ENCODE measurements around the gene HGFAC.

HGFAC gene

GRCh38 chr4:3420956-3421355 is 20.8 kb upstream of the HGFAC start:
- no peak for TF ChIP-seq CTCF (IDR thresholded peaks at IDR 0.05; ENCODE audit: low read depth, low read length)
- TF ChIP-seq EZH2phosphoT487 (IDR thresholded peaks at IDR 0.05; ENCODE audit: low read depth), result no peak
- no peak overlapping the region for H3K9ac ChIP-seq (ENCODE audit: low read length)
- no peaks in the 10 kb centered on the region for H3K27me3 ChIP-seq (ENCODE audit: low read depth, low read length)
- no peaks in the 10 kb centered on the region for H3K4me1 ChIP-seq (ENCODE audit: low read length)
- no peak overlapping the region for H3K27ac ChIP-seq (ENCODE audit: low read length)
- no peaks in the 10 kb centered on the region for H3K9me3 ChIP-seq (ENCODE audit: insufficient read depth, low read length)
- H3K4me3 ChIP-seq (ENCODE audit: low read length), result no peak overlapping the region
- H3K36me3 ChIP-seq (replicated peaks; ENCODE audit: low read depth, low read length), result peaks cover 33% of the 10 kb centered on the region
- H3K79me2 ChIP-seq (ENCODE audit: low read length), result no peaks in the 10 kb centered on the region
- no peak overlapping the region for H2AFZ ChIP-seq (ENCODE audit: low read depth, low read length)
- H3K4me2 ChIP-seq (ENCODE audit: low read length), result no peak overlapping the region
- H4K20me1 ChIP-seq (ENCODE audit: insufficient read depth, low read length), result no peaks in the 10 kb centered on the region

- no peaks in the 10 kb centered on the region for H4K20me1 ChIP-seq (ENCODE audit: insufficient read depth, low read length)
- peaks cover 28% of the 10 kb centered on the region for H3K36me3 ChIP-seq (replicated peaks; ENCODE audit: low read depth, low read length)
- no peak overlapping the region for H3K9ac ChIP-seq (ENCODE audit: low read length)
- H2AFZ ChIP-seq (ENCODE audit: low read depth, low read length), result no peak overlapping the region
- TF ChIP-seq CTCF (IDR thresholded peaks at IDR 0.05; ENCODE audit: low read depth, low read length) (no peak), EZH2phosphoT487 (IDR thresholded peaks at IDR 0.05; ENCODE audit: low read depth) (no peak)
- H3K4me1 ChIP-seq (ENCODE audit: low read length), result no peaks in the 10 kb centered on the region
- H3K79me2 ChIP-seq (ENCODE audit: low read length), result no peaks in the 10 kb centered on the region
- no peaks in the 10 kb centered on the region for H3K9me3 ChIP-seq (ENCODE audit: insufficient read depth, low read length)
- no peaks in the 10 kb centered on the region for H3K27me3 ChIP-seq (ENCODE audit: low read depth, low read length)
- H3K4me3 ChIP-seq (ENCODE audit: low read length), result no peak overlapping the region
- no peak overlapping the region for H3K27ac ChIP-seq (ENCODE audit: low read length)
- no peak overlapping the region for H3K4me2 ChIP-seq (ENCODE audit: low read length)
Measured at GRCh38 chr4:3421470-3421869, 20.3 kb upstream of the HGFAC start.

GRCh38 chr4:3422241-3422801 is 19.4 kb upstream of the HGFAC start:
- H3K27me3 ChIP-seq (ENCODE audit: low read depth, low read length), result no peaks in the 10 kb centered on the region
- H3K9ac ChIP-seq (ENCODE audit: low read length), result no peak overlapping the region
- no peaks in the 10 kb centered on the region for H3K4me1 ChIP-seq (ENCODE audit: low read length)
- H2AFZ ChIP-seq (ENCODE audit: low read depth, low read length), result no peak overlapping the region
- no peaks in the 10 kb centered on the region for H4K20me1 ChIP-seq (ENCODE audit: insufficient read depth, low read length)
- TF ChIP-seq EZH2phosphoT487 (IDR thresholded peaks at IDR 0.05; ENCODE audit: low read depth) (no peak), CTCF (IDR thresholded peaks at IDR 0.05; ENCODE audit: low read depth, low read length) (no peak)
- no peak overlapping the region for H3K4me2 ChIP-seq (ENCODE audit: low read length)
- H3K9me3 ChIP-seq (ENCODE audit: insufficient read depth, low read length), result no peaks in the 10 kb centered on the region
- no peaks in the 10 kb centered on the region for H3K79me2 ChIP-seq (ENCODE audit: low read length)
- H3K4me3 ChIP-seq (ENCODE audit: low read length), result no peak overlapping the region
- peaks cover 20% of the 10 kb centered on the region for H3K36me3 ChIP-seq (replicated peaks; ENCODE audit: low read depth, low read length)
- no peak overlapping the region for H3K27ac ChIP-seq (ENCODE audit: low read length)

GRCh38 chr4:3422808-3423297 is 18.9 kb upstream of the HGFAC start:
- no peaks in the 10 kb centered on the region for H3K27me3 ChIP-seq (ENCODE audit: low read depth, low read length)
- H3K4me3 ChIP-seq (ENCODE audit: low read length), result no peak overlapping the region
- no peaks in the 10 kb centered on the region for H3K4me1 ChIP-seq (ENCODE audit: low read length)
- TF ChIP-seq CTCF (IDR thresholded peaks at IDR 0.05; ENCODE audit: low read depth, low read length), result no peak
- no peaks in the 10 kb centered on the region for H3K79me2 ChIP-seq (ENCODE audit: low read length)
- H3K4me2 ChIP-seq (ENCODE audit: low read length), result no peak overlapping the region
- H3K27ac ChIP-seq (ENCODE audit: low read length), result no peak overlapping the region
- no peak overlapping the region for H2AFZ ChIP-seq (ENCODE audit: low read depth, low read length)
- no peaks in the 10 kb centered on the region for H3K9me3 ChIP-seq (ENCODE audit: insufficient read depth, low read length)
- H4K20me1 ChIP-seq (ENCODE audit: insufficient read depth, low read length), result no peaks in the 10 kb centered on the region
- no peak overlapping the region for H3K9ac ChIP-seq (ENCODE audit: low read length)
- peaks cover 14% of the 10 kb centered on the region for H3K36me3 ChIP-seq (replicated peaks; ENCODE audit: low read depth, low read length)
